ENCODE data around the gene BARHL1.
A peak's percentile ranks its signal among the peaks of the same experiment; 100 is the strongest.

BARHL1 gene

DNA sequence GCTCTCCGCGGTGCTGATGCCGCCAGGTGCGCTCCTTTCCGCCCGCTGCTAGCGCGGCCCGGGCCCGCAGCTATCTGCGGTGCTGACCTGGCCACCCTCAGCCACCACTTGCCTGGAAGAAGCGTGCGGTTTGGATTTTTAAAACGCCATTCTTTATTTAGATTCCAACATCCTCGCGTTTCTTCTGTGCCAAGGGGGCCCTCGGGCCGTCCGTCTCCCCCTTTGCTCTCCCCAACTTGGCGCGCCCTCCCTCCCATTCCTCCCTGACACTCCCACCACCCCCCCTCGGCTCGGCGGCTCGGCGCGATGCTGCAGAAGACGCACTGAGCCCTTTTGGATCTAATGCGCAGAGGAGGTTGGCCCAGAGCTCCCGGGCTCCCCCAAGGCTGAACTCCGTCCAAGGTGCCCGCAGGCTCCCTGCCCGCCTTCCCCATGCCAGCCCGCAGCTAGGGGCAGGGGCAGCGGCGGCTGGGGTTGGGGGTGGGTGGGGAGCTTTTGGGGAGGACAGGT lies at the start of gene BARHL1:
BARHL1 (plus strand) TSS at position 331 of the 510 bp plus-strand sequence. CDS start 192 bp downstream, outside the sequence.
- H3K9me3 ChIP-seq (ENCODE audit: control insufficient read depth, insufficient read depth, low read length) = no peaks in the 10 kb centered on the region
- H3K27me3 ChIP-seq (ENCODE audit: control insufficient read depth, insufficient read depth, low read length) = peaks cover 100% of the 10 kb centered on the region
- no peak within 1 kb of the TSS for H3K27ac ChIP-seq (ENCODE audit: low read depth, low read length)
- H3K9ac ChIP-seq (ENCODE audit: low read depth, low read length) = no peak within 1 kb of the TSS
- peak within 1 kb of the TSS; percentile 44 for H3K4me3 ChIP-seq (ENCODE audit: low read depth, low read length)
- H3K36me3 ChIP-seq (ENCODE audit: control insufficient read depth, insufficient read depth, low read length) = no peaks in the 10 kb centered on the region
- H3K4me1 ChIP-seq (ENCODE audit: control insufficient read depth, insufficient read depth, low read length) = peaks cover 29% of the 10 kb centered on the region

DNA sequence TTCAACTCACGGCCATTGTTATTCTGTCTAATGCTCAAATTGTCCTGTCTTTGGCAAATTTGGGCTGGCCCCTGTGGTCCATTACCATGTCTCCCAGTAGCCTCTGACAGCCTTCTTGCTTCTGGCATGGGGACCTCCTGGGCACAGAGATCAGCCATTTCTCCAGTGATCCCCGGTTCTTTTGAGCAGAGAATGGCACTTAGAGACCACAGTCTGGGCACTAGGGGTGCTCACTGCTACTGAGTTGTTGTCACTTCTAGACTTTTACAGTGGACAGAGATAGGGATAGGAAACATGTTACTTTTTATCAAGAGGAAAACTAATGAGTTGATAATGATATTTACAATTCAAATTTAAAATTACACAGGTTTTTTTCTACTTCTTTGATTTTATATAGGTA lies 47.6 kb upstream of the BARHL1 start:
- H3K4me1 ChIP-seq (ENCODE audit: control insufficient read depth, insufficient read depth, low read length) = no peaks in the 10 kb centered on the region
- H3K36me3 ChIP-seq (ENCODE audit: control insufficient read depth, insufficient read depth, low read length) = no peaks in the 10 kb centered on the region
- H3K9me3 ChIP-seq (ENCODE audit: control insufficient read depth, insufficient read depth, low read length) = peaks cover 12% of the 10 kb centered on the region
- no peak overlapping the region for H3K9ac ChIP-seq (ENCODE audit: low read depth, low read length)
- no peaks in the 10 kb centered on the region for H3K27me3 ChIP-seq (ENCODE audit: control insufficient read depth, insufficient read depth, low read length)
- H3K27ac ChIP-seq (ENCODE audit: low read depth, low read length) = no peak overlapping the region
- H3K4me3 ChIP-seq (ENCODE audit: low read depth, low read length) = no peak overlapping the region

DNA sequence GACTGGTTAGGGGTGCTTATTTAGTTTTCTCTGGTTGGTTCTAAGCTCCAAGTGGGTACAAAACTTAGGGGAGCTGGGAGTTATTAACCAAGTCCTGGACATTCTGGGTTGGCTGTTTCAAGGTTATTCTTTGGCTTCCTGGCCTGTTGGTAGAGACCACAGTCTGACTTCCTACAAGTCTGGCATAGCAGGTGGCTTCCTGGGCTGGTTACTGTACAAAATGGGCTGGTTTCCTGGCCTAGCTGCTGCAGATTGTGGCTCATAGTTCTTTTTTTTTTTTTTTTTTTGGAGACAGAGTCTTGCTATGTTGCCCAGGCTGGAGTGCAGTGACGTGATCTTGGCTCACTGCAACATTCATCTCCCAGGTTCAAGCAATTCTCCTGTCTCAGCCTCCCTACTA lies 46.3 kb upstream of the BARHL1 start:
- no peak overlapping the region for H3K4me3 ChIP-seq (ENCODE audit: low read depth, low read length)
- H3K9me3 ChIP-seq (ENCODE audit: control insufficient read depth, insufficient read depth, low read length) = peaks cover 12% of the 10 kb centered on the region
- no peak overlapping the region for H3K9ac ChIP-seq (ENCODE audit: low read depth, low read length)
- H3K4me1 ChIP-seq (ENCODE audit: control insufficient read depth, insufficient read depth, low read length) = peaks cover 9% of the 10 kb centered on the region; the same call in 1 of the 2 replicates
- no peak overlapping the region for H3K27ac ChIP-seq (ENCODE audit: low read depth, low read length)
- H3K36me3 ChIP-seq (ENCODE audit: control insufficient read depth, insufficient read depth, low read length) = no peaks in the 10 kb centered on the region
- H3K27me3 ChIP-seq (ENCODE audit: control insufficient read depth, insufficient read depth, low read length) = no peaks in the 10 kb centered on the region

DNA sequence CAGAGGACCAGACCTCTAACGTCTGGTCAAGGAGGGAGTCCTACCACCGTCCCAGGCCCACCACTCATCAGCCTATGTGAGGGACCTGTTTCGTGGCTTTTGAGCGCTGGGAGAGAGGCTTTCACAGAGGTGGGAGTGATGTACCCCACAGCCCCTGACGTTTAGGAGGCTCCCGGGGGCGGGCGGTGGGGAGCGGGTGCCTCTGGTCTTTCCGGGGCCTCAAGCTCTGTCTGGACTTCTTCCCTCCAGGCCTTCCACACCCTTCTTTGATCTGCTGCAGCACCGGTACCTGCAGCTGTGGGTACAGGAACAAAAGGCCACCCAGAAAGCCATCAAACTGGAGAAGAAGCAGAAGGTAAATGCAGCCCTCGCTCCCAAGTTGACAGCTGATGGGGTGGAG lies 45.1 kb upstream of the BARHL1 start:
- Histone ChIP-seq H3K36me3 (ENCODE audit: control insufficient read depth, insufficient read depth, low read length) (no peaks in the 10 kb centered on the region), H3K27ac (ENCODE audit: low read depth, low read length) (no peak overlapping the region), H3K4me1 (ENCODE audit: control insufficient read depth, insufficient read depth, low read length) (peaks cover 9% of the 10 kb centered on the region; the same call in 1 of the 2 replicates), H3K9ac (ENCODE audit: low read depth, low read length) (no peak overlapping the region), H3K27me3 (ENCODE audit: control insufficient read depth, insufficient read depth, low read length) (0 out of 2 replicates have a peak, but pooled peaks cover 3% of the 10 kb centered on the region), H3K9me3 (ENCODE audit: control insufficient read depth, insufficient read depth, low read length) (peaks cover 12% of the 10 kb centered on the region), H3K4me3 (ENCODE audit: low read depth, low read length) (no peak overlapping the region)

DNA sequence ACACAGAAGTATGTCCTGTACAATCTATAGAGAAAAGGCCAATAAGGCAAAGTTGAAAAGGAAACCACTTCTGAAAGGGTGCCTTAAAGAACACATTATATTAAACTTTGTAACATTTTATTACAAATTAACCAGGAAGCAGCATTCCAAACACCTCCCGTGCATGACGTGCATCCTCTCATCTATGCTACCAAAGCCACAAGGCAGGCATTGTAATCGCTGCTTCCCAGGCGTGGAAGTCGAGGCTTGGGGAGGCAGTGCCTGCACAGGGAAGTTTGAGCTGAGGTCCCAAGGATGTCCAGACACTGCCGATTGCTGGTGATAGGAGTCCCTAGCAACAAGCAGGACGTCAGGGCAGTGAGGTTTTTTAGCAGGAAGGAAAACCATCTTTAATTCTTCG lies 44.3 kb upstream of the BARHL1 start:
- H3K9me3 ChIP-seq (ENCODE audit: control insufficient read depth, insufficient read depth, low read length) = peaks cover 12% of the 10 kb centered on the region
- H3K36me3 ChIP-seq (ENCODE audit: control insufficient read depth, insufficient read depth, low read length) = no peaks in the 10 kb centered on the region
- H3K4me3 ChIP-seq (ENCODE audit: low read depth, low read length) = no peak overlapping the region
- H3K9ac ChIP-seq (ENCODE audit: low read depth, low read length) = no peak overlapping the region
- 0 out of 2 replicates have a peak, but pooled peaks cover 3% of the 10 kb centered on the region for H3K27me3 ChIP-seq (ENCODE audit: control insufficient read depth, insufficient read depth, low read length)
- no peak overlapping the region for H3K27ac ChIP-seq (ENCODE audit: low read depth, low read length)
- peaks cover 9% of the 10 kb centered on the region; the same call in 1 of the 2 replicates for H3K4me1 ChIP-seq (ENCODE audit: control insufficient read depth, insufficient read depth, low read length)

DNA sequence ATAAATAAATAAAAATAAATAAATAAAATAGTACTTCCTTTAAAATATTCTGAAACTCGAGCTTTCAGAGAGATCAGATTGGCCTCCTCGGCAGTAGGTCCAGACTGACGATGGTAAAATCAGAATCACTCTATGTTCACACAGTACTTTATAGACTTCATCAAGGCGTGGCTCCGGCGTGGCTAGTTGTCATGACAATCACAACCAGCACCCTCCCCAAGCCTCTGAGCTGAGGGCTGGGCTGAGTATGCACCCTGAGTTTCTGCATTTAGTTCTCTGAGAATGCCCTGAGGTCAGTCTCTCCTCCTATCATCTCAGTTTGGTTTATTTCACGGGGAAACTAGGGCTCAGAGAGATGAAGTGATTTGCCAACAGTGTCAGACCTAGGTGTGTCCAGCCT lies 43.3 kb upstream of the BARHL1 start:
- H3K4me1 ChIP-seq (ENCODE audit: control insufficient read depth, insufficient read depth, low read length) = peaks cover 9% of the 10 kb centered on the region; the same call in 1 of the 2 replicates
- no peak overlapping the region for H3K4me3 ChIP-seq (ENCODE audit: low read depth, low read length)
- no peak overlapping the region for H3K27ac ChIP-seq (ENCODE audit: low read depth, low read length)
- H3K27me3 ChIP-seq (ENCODE audit: control insufficient read depth, insufficient read depth, low read length) = 0 out of 2 replicates have a peak, but pooled peaks cover 3% of the 10 kb centered on the region
- H3K36me3 ChIP-seq (ENCODE audit: control insufficient read depth, insufficient read depth, low read length) = no peaks in the 10 kb centered on the region
- peaks cover 12% of the 10 kb centered on the region for H3K9me3 ChIP-seq (ENCODE audit: control insufficient read depth, insufficient read depth, low read length)
- H3K9ac ChIP-seq (ENCODE audit: low read depth, low read length) = no peak overlapping the region

DNA sequence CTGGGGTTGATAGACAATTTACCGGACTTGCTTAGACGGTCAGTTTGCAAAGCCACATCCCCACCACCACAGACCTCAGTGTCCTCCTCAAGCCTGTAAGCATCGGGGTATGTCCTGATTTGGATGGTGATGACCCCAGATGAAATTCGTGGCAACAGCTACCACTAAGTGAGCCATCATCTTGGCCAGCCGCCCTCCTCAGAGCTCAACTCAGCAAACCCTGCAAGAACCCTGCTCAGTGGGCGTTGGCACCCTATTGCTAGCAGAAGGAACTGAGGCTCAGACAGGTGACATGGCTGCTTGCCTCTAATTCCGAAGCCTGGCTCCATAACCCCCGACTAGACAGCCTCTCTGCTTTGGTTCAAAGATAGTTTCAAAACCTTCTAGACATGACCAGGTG lies 41.4 kb upstream of the BARHL1 start:
- Histone ChIP-seq H3K4me3 (ENCODE audit: low read depth, low read length) (no peak overlapping the region), H3K9ac (ENCODE audit: low read depth, low read length) (no peak overlapping the region), H3K36me3 (ENCODE audit: control insufficient read depth, insufficient read depth, low read length) (no peaks in the 10 kb centered on the region), H3K4me1 (ENCODE audit: control insufficient read depth, insufficient read depth, low read length) (peaks cover 12% of the 10 kb centered on the region; the same call in 1 of the 2 replicates), H3K27me3 (ENCODE audit: control insufficient read depth, insufficient read depth, low read length) (0 out of 2 replicates have a peak, but pooled peaks cover 3% of the 10 kb centered on the region), H3K9me3 (ENCODE audit: control insufficient read depth, insufficient read depth, low read length) (peaks cover 3% of the 10 kb centered on the region; the same call in 1 of the 2 replicates), H3K27ac (ENCODE audit: low read depth, low read length) (no peak overlapping the region)

DNA sequence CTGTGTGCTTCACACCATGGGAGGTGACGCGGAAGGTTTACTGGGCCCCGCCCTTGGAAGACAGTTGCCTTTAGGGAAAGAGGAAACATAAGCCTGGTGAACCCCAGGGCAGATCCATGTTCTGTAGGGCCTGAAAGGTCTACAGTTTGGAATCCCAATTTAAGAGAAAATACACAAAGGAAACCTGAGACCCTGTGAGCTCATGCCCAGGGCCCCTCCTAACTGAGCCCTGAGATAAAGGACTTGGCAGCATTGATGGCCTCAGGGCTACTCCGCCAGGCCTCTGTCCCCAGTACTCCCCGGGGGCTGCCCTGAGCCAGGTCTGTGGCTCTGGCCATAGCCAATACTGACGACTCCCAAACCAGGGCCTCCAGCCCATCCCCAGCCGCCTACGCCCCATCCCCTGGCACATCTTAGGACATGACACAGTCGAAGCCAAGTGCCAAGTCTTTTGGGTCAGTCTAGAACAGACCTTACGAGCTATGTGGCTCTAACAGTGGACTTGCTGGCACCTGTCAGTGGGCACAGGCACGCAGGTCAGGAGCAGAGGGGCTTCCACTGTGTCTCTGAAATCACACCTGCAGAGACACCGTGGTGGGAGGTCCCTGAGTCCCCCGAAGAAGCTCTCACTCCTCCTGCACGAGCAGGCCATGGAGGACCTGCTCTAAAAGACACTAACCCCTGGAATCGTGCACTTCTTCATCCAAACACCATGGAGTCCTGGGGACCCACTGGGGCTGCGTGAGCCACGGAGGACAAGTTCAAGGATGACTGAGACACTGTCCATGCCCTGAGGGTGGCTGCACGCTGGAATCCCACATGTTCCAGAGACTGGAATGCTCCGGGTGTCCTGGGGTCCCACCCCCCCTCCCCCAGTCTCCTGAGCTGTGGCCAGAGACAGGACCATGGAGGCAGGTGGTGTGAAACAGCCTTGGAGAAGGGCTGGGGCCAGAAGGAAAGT lies 40.3 kb upstream of the BARHL1 start:
- H3K36me3 ChIP-seq (ENCODE audit: control insufficient read depth, insufficient read depth, low read length) = no peaks in the 10 kb centered on the region
- H3K4me3 ChIP-seq (ENCODE audit: low read depth, low read length) = no peak overlapping the region
- H3K9me3 ChIP-seq (ENCODE audit: control insufficient read depth, insufficient read depth, low read length) = no peaks in the 10 kb centered on the region
- 0 out of 2 replicates have a peak, but pooled peaks cover 3% of the 10 kb centered on the region for H3K27me3 ChIP-seq (ENCODE audit: control insufficient read depth, insufficient read depth, low read length)
- H3K27ac ChIP-seq (ENCODE audit: low read depth, low read length) = no peak overlapping the region
- H3K9ac ChIP-seq (ENCODE audit: low read depth, low read length) = no peak overlapping the region
- H3K4me1 ChIP-seq (ENCODE audit: control insufficient read depth, insufficient read depth, low read length) = peaks cover 21% of the 10 kb centered on the region; the same call in 1 of the 2 replicates

DNA sequence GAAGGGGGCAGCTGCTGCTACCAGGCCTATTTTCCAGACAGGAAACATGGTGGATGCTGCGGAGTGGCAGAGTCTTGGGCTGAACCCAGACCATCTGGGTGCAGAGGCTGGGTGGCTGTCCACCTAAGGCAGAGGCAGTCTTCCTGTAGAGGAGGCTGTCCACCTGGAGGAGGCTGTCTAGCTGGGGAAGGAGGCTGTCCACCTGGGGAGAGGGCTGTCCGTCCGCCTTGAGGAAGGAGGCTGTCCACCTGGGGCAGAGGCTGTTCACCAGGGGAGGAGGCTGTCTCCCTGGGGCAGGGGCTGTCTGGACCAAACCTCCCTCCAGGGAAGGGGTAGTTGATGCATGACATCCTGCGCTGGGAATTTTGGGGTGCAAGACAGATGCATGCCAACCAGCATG lies 39.2 kb upstream of the BARHL1 start:
- Histone ChIP-seq H3K36me3 (ENCODE audit: control insufficient read depth, insufficient read depth, low read length) (no peaks in the 10 kb centered on the region), H3K9me3 (ENCODE audit: control insufficient read depth, insufficient read depth, low read length) (no peaks in the 10 kb centered on the region), H3K4me1 (ENCODE audit: control insufficient read depth, insufficient read depth, low read length) (peaks cover 21% of the 10 kb centered on the region; the same call in 1 of the 2 replicates), H3K27me3 (ENCODE audit: control insufficient read depth, insufficient read depth, low read length) (0 out of 2 replicates have a peak, but pooled peaks cover 3% of the 10 kb centered on the region), H3K27ac (ENCODE audit: low read depth, low read length) (no peak overlapping the region), H3K4me3 (ENCODE audit: low read depth, low read length) (no peak overlapping the region), H3K9ac (ENCODE audit: low read depth, low read length) (no peak overlapping the region)

DNA sequence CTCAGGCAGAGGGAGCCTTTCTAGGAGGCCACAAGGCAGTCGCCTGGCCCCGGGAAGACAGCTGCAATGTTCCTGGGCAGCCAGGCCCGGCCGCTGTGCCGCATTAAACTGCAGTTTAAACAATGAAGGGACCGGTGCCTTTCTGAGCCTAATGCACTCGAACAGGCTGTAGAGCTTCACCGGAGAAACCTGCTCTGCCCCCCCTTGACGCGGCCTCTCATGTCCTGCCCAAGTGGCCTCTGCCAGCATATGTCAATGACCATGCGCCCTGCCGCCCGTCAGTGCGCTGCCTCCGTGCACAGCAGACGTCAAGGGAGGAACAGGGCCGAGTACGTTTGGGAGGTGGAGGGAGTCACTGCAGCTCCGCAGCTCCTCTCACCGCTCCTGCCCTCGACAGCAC lies 38.4 kb upstream of the BARHL1 start:
- no peaks in the 10 kb centered on the region for H3K36me3 ChIP-seq (ENCODE audit: control insufficient read depth, insufficient read depth, low read length)
- H3K27ac ChIP-seq (ENCODE audit: low read depth, low read length) = no peak overlapping the region
- no peak overlapping the region for H3K9ac ChIP-seq (ENCODE audit: low read depth, low read length)
- H3K27me3 ChIP-seq (ENCODE audit: control insufficient read depth, insufficient read depth, low read length) = 0 out of 2 replicates have a peak, but pooled peaks cover 3% of the 10 kb centered on the region
- H3K9me3 ChIP-seq (ENCODE audit: control insufficient read depth, insufficient read depth, low read length) = no peaks in the 10 kb centered on the region
- H3K4me1 ChIP-seq (ENCODE audit: control insufficient read depth, insufficient read depth, low read length) = peaks cover 21% of the 10 kb centered on the region; the same call in 1 of the 2 replicates
- no peak overlapping the region for H3K4me3 ChIP-seq (ENCODE audit: low read depth, low read length)

DNA sequence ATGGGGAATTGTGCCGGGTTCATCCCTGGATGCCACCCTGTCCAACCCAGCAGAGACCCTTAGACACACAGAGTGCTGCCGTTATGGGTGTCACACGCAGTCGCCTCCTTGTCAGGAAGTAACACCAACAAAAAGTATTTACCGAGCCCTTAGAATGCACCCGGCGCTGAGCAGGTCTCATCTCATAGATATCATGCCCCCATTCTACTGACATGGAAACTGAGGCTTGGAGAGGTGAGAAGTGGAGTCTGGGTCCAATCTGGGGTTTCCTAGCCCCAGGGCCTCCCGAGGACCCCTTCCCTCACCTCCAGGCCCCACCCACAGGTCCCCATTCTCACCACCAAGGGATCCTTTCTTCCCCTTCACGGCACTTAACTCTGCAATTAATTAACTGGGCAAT lies 36.8 kb upstream of the BARHL1 start:
- no peak overlapping the region for H3K9ac ChIP-seq (ENCODE audit: low read depth, low read length)
- no peaks in the 10 kb centered on the region for H3K36me3 ChIP-seq (ENCODE audit: control insufficient read depth, insufficient read depth, low read length)
- H3K27me3 ChIP-seq (ENCODE audit: control insufficient read depth, insufficient read depth, low read length) = 0 out of 2 replicates have a peak, but pooled peaks cover 3% of the 10 kb centered on the region
- H3K4me3 ChIP-seq (ENCODE audit: low read depth, low read length) = no peak overlapping the region
- H3K9me3 ChIP-seq (ENCODE audit: control insufficient read depth, insufficient read depth, low read length) = no peaks in the 10 kb centered on the region
- H3K4me1 ChIP-seq (ENCODE audit: control insufficient read depth, insufficient read depth, low read length) = peaks cover 16% of the 10 kb centered on the region; the same call in 1 of the 2 replicates
- H3K27ac ChIP-seq (ENCODE audit: low read depth, low read length) = no peak overlapping the region

Measured in HUES48 (cell line).